C4-2B (cell line): ENCODE data around the gene SPTLC3.

ENCODE experiments used
- CTCF ChIP-seq: fragments of 450-650 bp; conservative IDR thresholded peaks from 2 replicates; pipeline ENCODE4 v1.5.1; 2017; ENCODE audit warnings: mild to moderate bottlenecking
- ZFX ChIP-seq: fragments of 450-650 bp; IDR thresholded peaks from 2 replicates; pipeline ENCODE4 v1.6.1; 2017

DNA sequence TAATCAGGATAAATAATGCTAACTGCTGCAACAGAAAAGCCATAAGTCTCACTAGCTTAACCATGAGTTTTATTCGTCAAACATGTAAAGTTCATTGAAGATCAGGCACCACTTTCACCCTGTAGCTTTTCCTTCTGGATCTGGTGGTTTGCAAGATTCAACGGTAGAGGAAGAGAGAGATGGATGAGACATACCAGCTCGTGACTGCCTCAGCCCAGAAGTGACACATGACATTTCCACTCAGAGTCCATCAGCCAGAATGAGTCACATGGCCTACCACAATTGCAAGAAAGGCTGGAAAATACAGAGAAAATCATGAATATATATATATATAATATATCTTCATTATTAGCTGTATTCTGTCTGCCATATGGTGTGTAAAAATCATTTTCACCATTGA is 29.0 kb downstream of the SPTLC3 start:
- TF ChIP-seq CTCF (no peak), ZFX (no peak)
